Glomerular endothelial cell (primary cell): Measurements from ENCODE around the gene ASCC1. TPM values are rescaled to one million over a fixed set of nuclear protein-coding genes. Genes with fewer than 3 reads are reported as not detected.
A peak's percentile ranks its signal among the peaks of the same experiment; 100 is the strongest.
"Not testable (repeated sequence)": the region's sequence is repeated elsewhere in the genome, so short reads cannot be mapped to it uniquely, and the experiment has no call there.

ENCODE experiments used
- DNase-seq: peaks from one replicate; pipeline ENCODE4 v3.0.0-alpha.2; 2011; ENCODE audit warnings: low read depth, low spot score; ENCODE audit errors: extremely low read depth
- total RNA-seq: library from RNA; depleted of rRNA; stranded (reverse); fragments of >200 nt; gene quantifications from 2 replicates; pipeline ENCODE4 v1.2.3, GENCODE V29; 2015

Gene ASCC1
- total RNA-seq, 1 donor from 2014 or later = 26.3 TPM

- no peak for DNase-seq
Measured at GRCh38 chr10:72173619-72174296, 42.3 kb downstream of the ASCC1 start.

DNA sequence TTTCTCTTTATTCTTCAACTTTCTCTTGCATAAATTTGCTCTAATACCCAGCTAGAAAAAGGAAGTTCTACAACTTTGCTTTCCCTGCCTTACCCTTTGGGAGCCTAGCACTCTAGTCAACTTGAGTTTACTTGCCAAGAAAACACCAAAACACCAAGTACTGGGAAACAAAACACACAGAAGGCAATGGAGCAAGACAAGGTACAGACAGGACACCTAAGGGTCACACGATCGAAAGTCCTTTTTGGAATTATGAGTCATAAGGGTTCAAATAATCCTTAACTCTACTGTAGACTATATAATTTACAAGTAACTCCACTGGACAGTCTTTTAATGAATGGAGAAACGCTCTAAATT lies 42.8 kb downstream of the ASCC1 start:
- no peak for DNase-seq

- peak; percentile 78 for DNase-seq
Measured at GRCh38 chr10:72171175-72171630, 44.9 kb downstream of the ASCC1 start.

DNA sequence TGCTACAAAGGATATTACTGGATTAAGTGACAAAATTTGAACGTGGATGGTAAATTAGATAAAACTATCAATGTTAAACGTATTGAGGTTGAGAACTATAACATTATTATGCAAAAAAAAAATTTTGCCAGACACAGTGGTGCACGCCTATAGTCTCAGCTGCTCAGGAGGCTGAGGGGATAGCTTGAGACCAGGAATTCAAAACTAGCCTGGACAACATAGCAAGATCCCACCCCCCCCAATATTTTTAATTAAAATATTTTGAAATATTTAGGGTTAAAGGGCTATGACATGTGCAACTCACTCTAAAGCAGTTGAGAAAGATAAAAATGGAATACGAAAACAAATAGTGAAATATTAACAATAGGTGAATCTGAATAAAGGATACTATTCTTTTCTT lies 45.3 kb downstream of the ASCC1 start:
- DNase-seq = no peak

DNA sequence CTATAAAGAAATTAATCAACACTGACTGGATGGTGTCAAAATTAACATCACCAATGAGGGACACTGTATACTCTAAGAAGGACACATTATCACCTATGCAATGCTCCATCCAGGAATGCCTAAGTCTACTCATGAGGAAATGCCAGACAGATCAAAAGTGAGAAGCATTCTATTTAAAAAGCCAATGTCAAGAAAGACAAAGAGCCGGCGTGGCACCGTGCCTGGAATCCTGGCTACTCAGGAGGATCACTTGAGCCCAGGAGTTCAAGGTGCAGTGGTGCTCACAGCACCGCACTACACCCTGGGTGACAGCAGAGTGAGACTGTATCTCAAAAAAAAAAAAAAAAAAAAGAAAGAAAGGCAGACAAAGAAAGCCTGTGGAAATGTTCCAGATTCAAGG lies 45.8 kb downstream of the ASCC1 start:
- DNase-seq = no peak

- DNase-seq = no peak
Measured at GRCh38 chr10:72167118-72167517, 49.0 kb downstream of the ASCC1 start.

GRCh38 chr10:72164617-72165016 lies 51.5 kb downstream of the ASCC1 start:
- DNase-seq = no peak

- DNase-seq = no peak
Measured at GRCh38 chr10:72162978-72163377, 53.1 kb downstream of the ASCC1 start.

DNA sequence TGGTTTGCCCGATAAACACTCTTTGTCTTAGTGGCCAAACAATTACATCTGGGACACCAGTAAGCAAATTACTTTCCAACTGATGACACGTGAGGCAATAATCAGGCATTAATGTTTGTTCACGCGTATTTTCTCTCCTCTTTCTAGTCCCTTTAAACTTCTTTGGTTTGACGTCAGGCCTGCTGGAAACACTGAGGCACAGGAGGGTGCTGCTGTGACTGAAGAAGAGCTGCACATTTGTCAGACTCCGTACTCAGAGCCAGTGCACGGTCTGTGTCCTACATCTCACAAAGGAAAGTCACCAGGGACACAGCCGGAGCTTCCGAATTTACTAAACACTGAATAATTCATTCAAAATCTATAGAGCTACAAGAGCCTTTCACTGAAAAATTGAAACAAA lies 57.9 kb downstream of the ASCC1 start:
- no peak for DNase-seq

- no peak for DNase-seq
Measured at GRCh38 chr10:72156223-72156622, 59.9 kb downstream of the ASCC1 start.

DNA sequence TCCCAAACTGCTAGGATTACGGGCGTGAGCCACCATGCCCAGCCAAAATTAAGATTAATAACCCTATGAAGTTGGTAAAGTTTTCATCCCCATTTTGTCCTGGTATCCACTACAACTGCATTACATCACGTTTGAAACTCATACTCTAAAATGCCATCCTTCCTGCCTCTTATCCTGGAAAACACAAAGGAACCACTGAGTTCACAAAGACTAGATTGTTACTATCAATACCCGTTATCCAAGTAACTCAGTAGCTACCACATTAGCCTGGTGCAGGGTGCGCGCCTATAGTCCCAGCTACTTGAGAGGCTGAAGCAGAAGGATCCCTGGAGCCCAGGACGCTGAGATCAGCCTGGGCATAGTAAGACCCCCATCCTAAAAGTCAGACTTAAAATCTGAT lies 63.8 kb downstream of the ASCC1 start:
- no peak for DNase-seq

DNA sequence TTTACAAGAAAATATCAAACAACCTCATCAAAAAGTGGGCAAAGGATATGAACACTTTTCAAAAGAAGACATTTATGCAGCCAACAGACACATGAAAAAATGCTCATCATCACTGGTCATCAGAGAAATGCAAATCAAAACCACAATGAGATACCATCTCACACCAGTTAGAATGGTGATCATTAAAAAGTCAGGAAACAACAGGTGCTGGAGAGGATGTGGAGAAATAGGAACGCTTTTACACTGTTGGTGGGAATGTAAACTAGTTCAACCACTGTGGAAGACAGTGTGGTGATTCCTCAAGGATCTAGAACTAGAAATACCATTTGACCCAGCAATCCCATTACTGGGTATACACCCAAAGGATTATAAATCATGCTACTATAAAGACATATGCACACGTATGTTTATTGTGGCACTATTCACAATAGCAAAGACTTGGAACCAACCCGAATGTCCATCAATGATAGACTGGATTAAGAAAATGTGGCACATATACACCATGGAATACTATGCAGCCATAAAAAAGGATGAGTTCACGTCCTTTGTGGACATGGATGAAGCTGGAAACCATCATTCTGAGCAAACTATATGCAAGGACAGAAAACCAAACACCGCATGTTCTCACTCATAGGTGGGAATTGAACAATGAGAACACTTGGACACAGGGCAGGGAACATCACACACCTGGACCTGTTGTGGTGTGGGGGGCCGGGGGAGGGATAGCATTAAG lies 65.2 kb downstream of the ASCC1 start:
- DNase-seq = not testable (repeated sequence)

DNA sequence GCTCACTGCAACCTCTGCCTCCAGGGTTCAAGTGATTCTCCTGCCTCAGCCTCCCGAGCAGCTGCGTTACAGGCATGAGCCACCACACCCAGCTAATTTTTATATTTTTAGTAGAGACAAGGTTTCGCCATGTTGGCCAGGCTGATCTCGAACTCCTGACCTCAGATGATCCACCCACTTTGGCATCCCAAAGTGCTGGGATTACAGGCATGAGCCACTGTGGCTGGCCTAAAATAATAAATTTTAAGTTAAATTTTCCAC lies 68.8 kb downstream of the ASCC1 start:
- not testable (repeated sequence) for DNase-seq

- no peak for DNase-seq
Measured at GRCh38 chr10:72146559-72147323, 69.3 kb downstream of the ASCC1 start.

GRCh38 chr10:72146071-72146470 lies 70.0 kb downstream of the ASCC1 start:
- no peak for DNase-seq

DNA sequence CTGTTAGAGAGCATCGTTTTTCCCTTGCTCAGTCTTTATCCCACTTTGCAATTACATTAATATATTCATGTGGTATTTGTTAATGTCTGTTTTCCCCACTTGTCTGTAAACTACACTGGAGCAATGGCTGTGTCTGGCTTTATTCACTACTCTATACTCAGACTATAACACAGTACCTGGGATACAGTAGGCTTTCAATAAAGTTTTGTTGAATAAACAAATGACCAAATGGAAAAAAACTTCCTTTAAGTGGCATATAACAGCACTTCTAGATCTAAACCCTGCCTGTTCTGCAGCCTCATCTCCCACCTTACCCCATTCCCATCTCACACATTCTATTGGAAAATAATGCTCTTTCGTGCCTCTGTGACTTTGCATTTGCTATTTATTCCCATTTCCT lies 70.4 kb downstream of the ASCC1 start:
- DNase-seq = no peak

GRCh38 chr10:72140850-72141249 lies 75.2 kb downstream of the ASCC1 start:
- DNase-seq = no peak

- DNase-seq = no peak
Measured at GRCh38 chr10:72140174-72140573, 75.9 kb downstream of the ASCC1 start.

- DNase-seq = no peak
Measured at GRCh38 chr10:72137583-72137982, 78.5 kb downstream of the ASCC1 start.

- DNase-seq = not testable (repeated sequence)
Measured at GRCh38 chr10:72136225-72136624, 79.9 kb downstream of the ASCC1 start.

DNA sequence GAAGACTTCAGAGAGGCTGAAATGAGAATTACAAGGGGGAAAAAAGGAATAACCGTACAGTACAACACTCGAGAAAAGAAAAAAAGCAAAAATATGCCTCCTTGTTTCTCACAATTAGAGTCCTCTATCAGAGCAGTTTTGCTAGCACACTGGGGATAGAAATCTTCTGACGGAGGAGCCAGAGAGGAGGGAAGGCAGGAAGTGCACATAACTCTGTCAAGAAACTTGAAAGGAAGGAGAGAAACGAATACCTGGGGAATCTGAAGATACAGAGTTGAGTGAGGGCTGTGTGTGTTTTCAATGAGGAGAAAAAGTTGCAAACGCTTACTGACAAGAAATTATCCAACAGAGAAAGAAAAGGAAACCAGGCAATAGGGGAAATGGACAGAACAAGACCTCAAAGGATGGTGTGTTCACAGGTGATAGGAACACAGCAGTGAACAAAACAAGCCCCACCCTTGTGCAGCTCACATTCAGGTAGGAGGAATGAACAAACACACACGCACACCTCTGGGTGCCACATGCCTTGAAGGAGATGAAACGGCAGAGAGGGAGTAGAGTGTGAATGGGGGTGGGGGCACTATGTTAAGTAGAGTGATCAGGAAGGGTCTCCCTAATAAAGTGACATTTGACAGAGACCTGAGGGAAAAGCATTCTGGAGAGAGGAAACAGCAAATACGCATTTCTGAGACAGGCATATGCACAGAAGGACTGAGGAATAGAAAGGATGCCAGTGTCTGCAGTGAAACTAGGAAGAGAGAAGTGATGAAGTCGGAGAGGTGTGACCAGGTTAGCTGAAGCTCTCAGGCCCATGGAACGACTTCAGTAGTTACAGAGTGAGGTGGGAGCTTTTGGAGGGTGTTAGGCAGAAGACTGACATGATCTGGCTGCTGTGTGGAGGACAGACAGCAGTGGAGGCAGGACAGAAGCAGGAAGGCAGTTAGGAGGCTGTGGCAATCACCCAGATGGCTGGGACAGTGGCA lies 81.0 kb downstream of the ASCC1 start:
- no peak for DNase-seq
